ENCODE data around the gene KRT74.

The KRT74 gene

DNA sequence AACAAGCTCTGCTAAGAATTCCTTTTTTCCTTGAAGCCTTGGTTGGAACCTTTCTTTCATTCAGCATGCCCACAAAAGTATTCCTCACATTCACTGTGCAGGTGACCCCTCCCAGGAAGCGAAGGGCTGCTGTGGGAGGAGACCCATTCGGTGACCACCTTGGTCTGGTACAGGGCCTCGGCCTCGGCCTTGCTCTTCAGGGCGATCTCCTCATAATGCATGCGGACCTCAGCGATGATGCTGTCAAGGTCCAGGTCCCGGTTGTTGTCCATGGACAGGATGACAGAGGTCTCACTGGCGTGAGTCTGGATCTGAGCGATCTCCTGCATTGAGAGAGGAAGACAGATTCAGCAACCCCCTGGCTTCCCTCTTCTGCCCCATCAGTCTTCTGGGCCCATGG lies 3.1 kb downstream of the KRT74 start:
- Histone ChIP-seq H3K4me3 (ENCODE audit: low read depth, low read length, poor library complexity, severe bottlenecking) (no peak overlapping the region), H3K9me3 (ENCODE audit: low read length) (no peaks in the 10 kb centered on the region), H2AFZ (ENCODE audit: low read length) (no peak overlapping the region), H3K27ac (ENCODE audit: low read depth, low read length, poor library complexity, severe bottlenecking) (no peak overlapping the region), H3K36me3 (ENCODE audit: insufficient read depth, low read length) (no peaks in the 10 kb centered on the region), H3K27me3 (ENCODE audit: insufficient read depth, low read length) (no peaks in the 10 kb centered on the region; the same call in 1 of the 2 replicates), H3F3A (ENCODE audit: insufficient read depth, low read length) (no peaks in the 10 kb centered on the region), H3K4me1 (ENCODE audit: insufficient read depth, low read length, severe bottlenecking) (no peaks in the 10 kb centered on the region), H3K4me2 (ENCODE audit: low read length) (no peak overlapping the region), H4K20me1 (ENCODE audit: insufficient read depth, low read length) (no peaks in the 10 kb centered on the region), H3K9me2 (ENCODE audit: low read depth, low read length) (no peaks in the 10 kb centered on the region), H3K79me2 (ENCODE audit: insufficient read depth, low read length) (no peaks in the 10 kb centered on the region), H3K9ac (ENCODE audit: low read length) (no peak overlapping the region)
- no peak for TF ChIP-seq EZH2 (IDR thresholded peaks at IDR 0.05; ENCODE audit: borderline replicate concordance, low read length)
- TF ChIP-seq, protein P1, sequence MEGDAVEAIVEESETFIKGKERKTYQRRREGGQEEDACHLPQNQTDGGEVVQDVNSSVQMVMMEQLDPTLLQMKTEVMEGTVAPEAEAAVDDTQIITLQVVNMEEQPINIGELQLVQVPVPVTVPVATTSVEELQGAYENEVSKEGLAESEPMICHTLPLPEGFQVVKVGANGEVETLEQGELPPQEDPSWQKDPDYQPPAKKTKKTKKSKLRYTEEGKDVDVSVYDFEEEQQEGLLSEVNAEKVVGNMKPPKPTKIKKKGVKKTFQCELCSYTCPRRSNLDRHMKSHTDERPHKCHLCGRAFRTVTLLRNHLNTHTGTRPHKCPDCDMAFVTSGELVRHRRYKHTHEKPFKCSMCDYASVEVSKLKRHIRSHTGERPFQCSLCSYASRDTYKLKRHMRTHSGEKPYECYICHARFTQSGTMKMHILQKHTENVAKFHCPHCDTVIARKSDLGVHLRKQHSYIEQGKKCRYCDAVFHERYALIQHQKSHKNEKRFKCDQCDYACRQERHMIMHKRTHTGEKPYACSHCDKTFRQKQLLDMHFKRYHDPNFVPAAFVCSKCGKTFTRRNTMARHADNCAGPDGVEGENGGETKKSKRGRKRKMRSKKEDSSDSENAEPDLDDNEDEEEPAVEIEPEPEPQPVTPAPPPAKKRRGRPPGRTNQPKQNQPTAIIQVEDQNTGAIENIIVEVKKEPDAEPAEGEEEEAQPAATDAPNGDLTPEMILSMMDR (IDR thresholded peaks at IDR 0.05; ENCODE audit: low read length): no peak

DNA sequence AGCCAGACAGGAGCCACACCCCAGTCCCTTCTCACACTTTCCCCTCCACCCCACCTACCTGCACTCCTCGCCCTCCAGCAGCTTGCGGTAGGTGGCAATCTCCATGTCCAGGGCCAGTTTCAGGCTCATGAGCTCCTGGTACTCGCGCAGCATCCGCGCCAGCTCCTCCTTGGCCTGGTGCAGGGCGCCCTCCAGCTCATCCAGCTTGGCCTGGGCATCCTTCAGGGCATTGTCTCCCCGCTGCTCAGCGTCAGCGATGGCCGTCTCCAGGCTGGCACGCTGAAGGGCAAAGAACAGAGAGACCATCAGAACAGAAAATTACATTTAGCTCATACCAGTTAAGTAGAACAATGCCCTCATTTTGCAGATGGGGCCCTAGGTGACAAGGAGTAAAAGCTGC lies 5.5 kb downstream of the KRT74 start:
- H3K9me3 ChIP-seq (ENCODE audit: low read length): no peaks in the 10 kb centered on the region
- no peak overlapping the region for H3K27ac ChIP-seq (ENCODE audit: low read depth, low read length, poor library complexity, severe bottlenecking)
- no peak overlapping the region for H3K4me2 ChIP-seq (ENCODE audit: low read length)
- H3K27me3 ChIP-seq (ENCODE audit: insufficient read depth, low read length): no peaks in the 10 kb centered on the region; the same call in 1 of the 2 replicates
- no peaks in the 10 kb centered on the region for H3K36me3 ChIP-seq (ENCODE audit: insufficient read depth, low read length)
- no peak overlapping the region for H2AFZ ChIP-seq (ENCODE audit: low read length)
- H3F3A ChIP-seq (ENCODE audit: insufficient read depth, low read length): no peaks in the 10 kb centered on the region
- H3K4me1 ChIP-seq (ENCODE audit: insufficient read depth, low read length, severe bottlenecking): no peaks in the 10 kb centered on the region
- no peaks in the 10 kb centered on the region for H3K79me2 ChIP-seq (ENCODE audit: insufficient read depth, low read length)
- no peak overlapping the region for H3K4me3 ChIP-seq (ENCODE audit: low read depth, low read length, poor library complexity, severe bottlenecking)
- TF ChIP-seq, protein P1 (IDR thresholded peaks at IDR 0.05; ENCODE audit: low read length): no peak
- no peak for TF ChIP-seq EZH2 (IDR thresholded peaks at IDR 0.05; ENCODE audit: borderline replicate concordance, low read length)
- no peaks in the 10 kb centered on the region for H3K9me2 ChIP-seq (ENCODE audit: low read depth, low read length)
- no peaks in the 10 kb centered on the region for H4K20me1 ChIP-seq (ENCODE audit: insufficient read depth, low read length)
- H3K9ac ChIP-seq (ENCODE audit: low read length): no peak overlapping the region

DNA sequence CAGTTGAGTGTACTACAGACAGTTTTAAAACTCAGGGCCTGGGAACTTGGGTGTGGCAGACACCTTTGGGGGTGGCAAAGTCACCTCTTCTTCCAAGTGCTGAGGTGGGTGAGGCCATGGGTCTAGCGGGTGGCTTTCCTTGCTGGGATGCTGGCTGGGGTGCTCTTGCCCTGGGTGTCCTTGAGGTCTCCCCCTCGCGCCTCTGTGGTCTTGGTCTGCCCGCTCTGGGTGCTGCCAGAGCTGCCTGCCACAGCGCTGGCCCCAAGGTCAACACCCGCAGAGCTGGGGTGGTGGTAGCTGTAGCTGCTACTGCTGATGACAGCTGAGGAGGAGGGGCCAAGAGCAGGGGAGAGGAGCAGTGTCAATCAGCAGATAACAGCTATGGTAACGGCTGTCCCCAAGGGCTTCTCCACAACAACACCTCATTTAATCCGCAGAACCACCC lies 6.8 kb downstream of the KRT74 start:
- Histone ChIP-seq H3K9me3 (ENCODE audit: low read length) (no peaks in the 10 kb centered on the region), H3K4me3 (ENCODE audit: low read depth, low read length, poor library complexity, severe bottlenecking) (no peak overlapping the region), H3K27me3 (ENCODE audit: insufficient read depth, low read length) (no peaks in the 10 kb centered on the region; the same call in 1 of the 2 replicates), H2AFZ (ENCODE audit: low read length) (no peak overlapping the region), H3K4me1 (ENCODE audit: insufficient read depth, low read length, severe bottlenecking) (no peaks in the 10 kb centered on the region), H3K9ac (ENCODE audit: low read length) (no peak overlapping the region), H3K27ac (ENCODE audit: low read depth, low read length, poor library complexity, severe bottlenecking) (no peak overlapping the region), H3K4me2 (ENCODE audit: low read length) (no peak overlapping the region), H3F3A (ENCODE audit: insufficient read depth, low read length) (no peaks in the 10 kb centered on the region), H3K9me2 (ENCODE audit: low read depth, low read length) (no peaks in the 10 kb centered on the region), H3K79me2 (ENCODE audit: insufficient read depth, low read length) (no peaks in the 10 kb centered on the region), H3K36me3 (ENCODE audit: insufficient read depth, low read length) (no peaks in the 10 kb centered on the region), H4K20me1 (ENCODE audit: insufficient read depth, low read length) (no peaks in the 10 kb centered on the region)
- no peak for TF ChIP-seq EZH2 (IDR thresholded peaks at IDR 0.05; ENCODE audit: borderline replicate concordance, low read length)
- TF ChIP-seq, protein P1 (IDR thresholded peaks at IDR 0.05; ENCODE audit: low read length): no peak

Measured in OCI-LY1 (cell line).